ENCODE results near the gene ENDOD1.
"Not testable (repeated sequence)": the region's sequence is repeated elsewhere in the genome, so short reads cannot be mapped to it uniquely, and the experiment has no call there.

Gene ENDOD1

GRCh38 chr11:95089620-95090542, at the start of gene ENDOD1:
ENDOD1 (plus strand) TSS chr11:95089846; CDS start chr11:95089928, 82 bp downstream.
- DNase-seq (ENCODE audit: low read depth in 2 of 2): peak; percentile 63 to 76

GRCh38 chr11:95042239-95042638, 47.4 kb upstream of the ENDOD1 start:
- DNase-seq (ENCODE audit: low read depth in 2 of 2): no peak

DNA sequence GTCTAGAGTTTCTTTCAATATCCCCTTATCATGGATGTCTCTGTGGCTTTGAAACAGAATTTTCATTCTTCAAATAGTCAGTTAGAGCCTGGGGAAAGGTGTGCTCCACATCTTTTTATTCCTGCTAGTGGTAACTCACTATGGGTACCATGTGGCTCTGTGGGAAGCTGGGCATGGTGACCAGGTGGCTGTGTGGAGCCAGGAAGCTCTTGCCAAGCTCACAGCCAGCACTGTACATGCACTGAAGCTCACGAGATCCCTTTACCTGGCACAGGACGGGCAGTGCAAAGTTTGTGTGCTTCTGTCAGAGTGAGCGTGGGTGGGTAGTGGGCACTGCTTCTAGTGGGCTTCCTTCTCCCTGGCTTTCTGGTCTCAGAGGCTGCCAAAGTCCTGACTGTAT, 46.7 kb upstream of the ENDOD1 start:
- DNase-seq (ENCODE audit: low read depth in 2 of 2): no peak

GRCh38 chr11:95044010-95044409, 45.6 kb upstream of the ENDOD1 start:
- DNase-seq (ENCODE audit: low read depth in 2 of 2): no peak

GRCh38 chr11:95045812-95046211, 43.8 kb upstream of the ENDOD1 start:
- no peak for DNase-seq (ENCODE audit: low read depth in 2 of 2)

DNA sequence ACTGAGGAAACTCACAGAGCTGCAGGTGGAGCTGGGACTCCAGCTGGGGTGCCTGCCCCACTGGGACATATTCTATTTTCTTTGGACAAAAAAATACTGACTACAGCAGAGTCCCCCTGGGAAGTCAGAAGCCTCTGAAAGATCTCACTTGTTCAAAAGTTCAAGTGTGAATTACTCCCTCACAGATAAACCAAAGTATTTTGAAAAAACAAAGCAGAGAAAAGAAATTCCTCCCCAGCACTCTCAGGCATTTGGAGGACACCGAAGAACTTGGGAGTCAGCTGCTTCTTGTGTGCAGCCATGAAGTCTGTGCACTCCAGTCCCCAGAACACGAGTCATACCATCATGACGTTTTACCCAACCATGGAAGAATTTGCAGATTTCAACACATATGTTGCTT, 40.5 kb upstream of the ENDOD1 start, which contains the start of gene KDM4F:
KDM4F (plus strand) TSS at position 301 of the 400 bp plus-strand sequence.
- DNase-seq (ENCODE audit: low read depth in 2 of 2): not testable (repeated sequence)

- DNase-seq (ENCODE audit: low read depth in 2 of 2): no peak
Measured at GRCh38 chr11:95050595-95051202, 38.9 kb upstream of the ENDOD1 start.

DNA sequence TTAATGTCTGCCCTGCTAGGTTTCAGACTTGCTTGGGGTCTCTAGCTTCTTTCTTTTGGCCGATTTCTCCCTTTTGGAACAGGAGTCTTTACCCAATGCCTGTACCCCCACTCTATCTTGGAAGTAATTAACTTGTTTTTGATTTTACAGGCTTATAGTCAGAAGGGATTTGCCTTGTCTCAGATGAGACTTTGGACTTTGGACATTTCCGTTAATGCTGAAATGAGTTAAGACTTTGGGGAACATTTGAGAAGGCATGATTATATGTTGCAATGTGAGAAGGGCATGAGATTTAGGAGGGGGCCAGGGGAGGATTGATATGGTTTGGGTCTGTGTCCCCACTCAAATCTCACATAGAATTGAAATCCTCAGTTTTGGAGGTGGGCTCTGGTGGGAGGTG, 35.3 kb upstream of the ENDOD1 start:
- DNase-seq (ENCODE audit: low read depth in 2 of 2): no peak

GRCh38 chr11:95055283-95055897, 34.3 kb upstream of the ENDOD1 start:
- no peak for DNase-seq (ENCODE audit: low read depth in 2 of 2)

DNA sequence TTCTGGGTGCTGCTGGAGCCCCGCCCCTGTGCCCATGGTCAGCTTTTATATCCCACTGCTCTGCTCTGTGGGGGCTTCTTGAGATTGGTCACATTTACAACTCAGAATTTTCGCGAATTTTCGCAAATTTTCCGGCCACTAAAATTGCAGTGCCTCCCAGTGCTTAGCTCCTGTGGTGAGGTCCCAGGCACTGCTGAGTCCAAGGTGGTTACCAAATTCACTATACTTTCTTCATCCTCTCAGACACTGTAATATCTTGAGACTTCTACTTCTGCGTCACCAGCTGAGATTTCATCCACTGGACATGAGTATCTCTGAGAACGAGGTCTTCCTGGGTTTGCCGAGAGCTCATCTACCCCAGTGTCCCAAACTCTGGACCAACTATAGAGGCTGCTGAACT, 31.7 kb upstream of the ENDOD1 start:
- no peak for DNase-seq (ENCODE audit: low read depth in 2 of 2)

- no peak for DNase-seq (ENCODE audit: low read depth in 2 of 2)
Measured at GRCh38 chr11:95058621-95059020, 31.0 kb upstream of the ENDOD1 start.

DNA sequence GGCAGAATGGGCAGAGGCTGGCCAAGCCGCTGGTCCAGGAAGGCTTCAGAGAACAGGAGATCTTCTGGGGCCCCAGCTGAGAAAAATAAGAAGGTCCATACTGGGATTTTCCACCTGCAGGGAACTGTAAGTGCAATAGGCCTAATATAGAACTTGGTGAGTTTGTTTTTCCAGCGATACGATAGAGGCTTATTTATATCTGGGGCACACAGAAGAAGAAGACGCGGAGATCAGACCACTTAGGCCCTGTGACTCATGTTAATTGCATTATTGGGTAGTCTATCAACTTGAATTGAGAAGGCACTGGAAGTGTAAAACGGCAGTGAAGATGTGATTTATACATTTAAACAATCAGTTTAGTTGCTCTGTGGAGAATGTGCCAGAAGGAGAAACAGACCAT, 30.6 kb upstream of the ENDOD1 start:
- no peak for DNase-seq (ENCODE audit: low read depth in 2 of 2)

DNA sequence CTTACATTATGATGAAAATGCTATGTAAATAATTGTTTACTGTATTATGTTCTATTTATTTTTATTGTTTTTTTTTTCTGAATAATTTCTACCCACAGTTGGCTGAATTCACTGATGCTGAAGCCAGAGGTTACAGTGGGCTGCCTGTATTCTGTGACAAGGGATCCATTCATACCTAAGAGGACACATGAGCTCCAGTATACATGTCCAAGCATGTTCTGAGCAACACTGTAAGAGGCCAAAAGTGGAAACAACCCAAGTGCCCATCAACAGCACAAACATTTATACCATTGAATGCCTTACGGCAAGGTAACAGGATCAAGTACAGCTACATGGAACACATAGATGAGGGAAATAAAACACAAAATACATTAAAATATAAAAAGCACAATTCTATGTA, 24.3 kb upstream of the ENDOD1 start:
- no peak for DNase-seq (ENCODE audit: low read depth in 2 of 2)

DNA sequence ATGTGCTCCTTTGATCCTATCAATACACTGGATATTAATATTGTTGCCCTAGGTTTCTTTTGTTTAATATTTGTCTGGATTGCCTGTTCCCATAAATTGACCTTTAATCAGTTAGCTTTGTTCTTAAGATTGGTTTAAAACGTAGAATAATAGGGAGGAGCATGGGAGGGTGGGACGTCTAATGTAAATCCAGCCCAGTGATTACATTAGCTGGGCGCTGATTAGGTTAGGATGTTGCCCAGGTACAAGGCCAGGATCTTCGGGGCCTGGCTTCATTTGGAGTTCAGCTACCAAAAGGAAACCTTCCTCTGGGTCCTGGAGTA, 23.0 kb upstream of the ENDOD1 start, which contains the start of gene SRSF8:
SRSF8 (plus strand) TSS at position 204 of the 323 bp plus-strand sequence. CDS start 308 bp downstream, outside the sequence.
- DNase-seq (ENCODE audit: low read depth in 2 of 2): no peak

DNA sequence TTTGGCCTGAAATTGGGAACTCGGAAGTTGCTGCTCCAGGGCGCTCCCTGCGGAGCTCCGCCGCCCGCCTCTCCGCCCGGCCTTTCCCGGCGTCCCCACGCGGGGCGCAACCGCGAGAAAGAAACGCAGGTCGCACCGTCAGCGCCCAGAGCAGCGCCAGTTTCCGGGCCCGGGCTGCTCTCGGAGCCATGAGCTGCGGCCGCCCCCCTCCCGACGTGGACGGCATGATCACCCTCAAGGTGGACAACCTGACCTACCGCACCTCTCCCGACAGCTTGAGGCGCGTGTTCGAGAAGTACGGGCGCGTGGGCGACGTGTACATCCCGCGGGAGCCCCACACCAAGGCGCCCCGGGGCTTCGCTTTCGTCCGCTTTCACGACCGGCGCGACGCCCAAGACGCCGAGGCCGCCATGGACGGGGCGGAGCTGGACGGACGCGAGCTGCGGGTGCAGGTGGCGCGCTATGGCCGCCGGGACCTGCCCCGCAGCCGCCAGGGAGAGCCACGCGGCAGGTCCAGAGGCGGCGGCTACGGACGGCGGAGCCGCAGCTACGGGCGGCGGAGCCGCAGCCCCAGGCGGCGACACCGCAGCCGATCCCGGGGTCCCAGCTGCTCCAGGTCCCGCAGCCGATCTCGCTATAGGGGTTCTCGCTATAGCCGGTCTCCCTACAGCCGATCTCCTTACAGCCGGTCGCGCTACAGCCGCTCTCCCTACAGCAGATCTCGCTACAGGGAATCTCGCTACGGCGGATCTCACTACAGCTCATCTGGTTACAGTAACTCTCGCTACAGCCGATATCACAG, 22.4 kb upstream of the ENDOD1 start:
- peak; percentile 64 to 69 for DNase-seq (ENCODE audit: low read depth in 2 of 2)

- peak in 1 of 2 experiments; percentile 33 for DNase-seq (ENCODE audit: low read depth in 2 of 2)
Measured at GRCh38 chr11:95067841-95068219, 21.8 kb upstream of the ENDOD1 start.

GRCh38 chr11:95068549-95068948, 21.1 kb upstream of the ENDOD1 start:
- DNase-seq (ENCODE audit: low read depth in 2 of 2): peak; percentile 41 to 51

DNA sequence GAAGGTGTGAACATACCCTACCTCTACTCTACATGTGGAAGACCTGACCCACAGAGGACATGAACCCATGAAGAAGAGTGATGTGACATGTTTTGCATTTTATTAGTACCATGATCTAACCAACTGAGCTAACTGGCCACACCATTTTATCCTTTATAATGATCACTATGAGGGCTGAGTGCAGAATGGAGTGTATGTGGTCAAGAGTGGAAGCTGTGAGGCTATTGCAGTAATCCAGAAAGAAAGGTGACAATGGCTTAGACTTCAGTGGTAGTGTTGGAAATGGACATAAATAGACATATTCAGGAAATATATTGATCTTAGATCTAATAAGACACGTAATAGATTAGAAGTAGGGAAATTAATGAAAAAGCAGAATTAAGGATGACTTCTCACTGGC, 19.2 kb upstream of the ENDOD1 start:
- DNase-seq (ENCODE audit: low read depth in 2 of 2): no peak

- DNase-seq (ENCODE audit: low read depth in 2 of 2): no peak
Measured at GRCh38 chr11:95072948-95073347, 16.7 kb upstream of the ENDOD1 start.

DNA sequence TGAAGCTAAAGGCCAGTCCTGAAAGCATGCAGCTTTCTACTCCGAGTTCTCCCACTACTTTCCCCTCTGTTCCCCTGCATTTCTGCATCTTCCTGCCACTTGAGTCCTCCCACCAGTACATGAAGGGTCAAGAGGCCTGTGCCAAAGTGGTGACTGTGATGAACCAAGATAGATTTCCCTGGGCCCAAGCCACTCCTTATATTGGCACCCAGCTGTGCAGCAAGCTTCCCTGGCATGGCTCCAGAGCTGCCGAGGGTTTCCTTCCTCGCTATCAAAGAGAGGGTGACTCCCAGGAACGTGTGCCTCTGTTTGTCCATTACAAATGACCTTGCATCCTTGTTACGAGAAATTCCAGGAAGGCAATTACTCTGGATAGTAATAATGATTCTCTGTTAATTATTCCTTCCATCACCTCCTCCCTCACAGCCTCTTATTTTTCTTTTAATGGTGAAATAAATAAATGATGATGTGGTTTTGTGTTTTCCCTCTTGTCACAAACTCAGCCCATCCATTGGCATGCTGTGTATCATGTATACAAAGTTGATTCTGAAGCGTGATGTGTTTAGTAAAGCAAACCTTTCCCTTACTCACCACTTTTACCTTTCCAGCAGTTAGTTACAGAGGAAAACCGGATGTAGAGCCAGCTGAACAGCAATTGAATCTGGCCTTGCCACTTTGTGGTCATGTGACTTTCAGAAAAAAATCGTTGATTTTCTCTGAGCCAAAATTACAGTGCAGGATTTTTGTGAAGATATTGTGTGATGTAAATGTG, 14.7 kb upstream of the ENDOD1 start:
- DNase-seq (ENCODE audit: low read depth in 2 of 2): no peak

DNA sequence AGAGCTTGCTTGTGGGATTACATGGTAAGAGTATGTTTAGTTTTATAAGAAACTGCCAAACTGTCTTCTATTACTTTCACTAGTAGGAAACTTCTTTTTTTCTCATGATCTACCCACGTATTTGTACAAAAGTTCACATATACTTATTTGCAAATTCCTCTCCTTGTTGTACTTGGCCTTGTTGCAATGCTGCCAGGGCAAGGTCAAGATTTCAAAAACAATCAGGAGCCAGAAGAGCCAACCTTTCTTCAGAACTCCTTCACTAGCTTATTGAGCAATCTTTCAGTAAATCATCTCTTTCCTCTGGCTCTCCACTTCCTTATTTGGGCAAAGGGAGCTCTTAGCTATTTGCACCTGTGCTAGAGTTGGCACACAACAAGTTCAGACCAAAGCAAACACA, 13.2 kb upstream of the ENDOD1 start:
- DNase-seq (ENCODE audit: low read depth in 2 of 2): no peak

All from stimulated activated CD4-positive, alpha-beta T cell treated with anti-CD3 and anti-CD28 coated beads, Interleukin-12 subunit alpha, Interleukin-12 subunit beta, amount 100 ng/mL, for 24 hours (primary cell).